ENCODE results near the gene CHRNA9. TPM values are rescaled to one million over a fixed set of nuclear protein-coding genes. Genes with fewer than 3 reads are reported as not detected.

CHRNA9 gene
- total RNA-seq, 2 donors from 2014 or later, result not detected

- H3K4me3 Mint-ChIP-seq, result no peak overlapping the region
- no peaks in the 10 kb centered on the region for H3K4me1 Mint-ChIP-seq
- no peaks in the 10 kb centered on the region for H3K36me3 Mint-ChIP-seq (ENCODE audit: low read depth)
- H3K27me3 Mint-ChIP-seq, result peaks cover 2% of the 10 kb centered on the region
- peaks cover 1% of the 10 kb centered on the region for H3K9me3 Mint-ChIP-seq
- ATAC-seq (replicated peaks), result no peak
- H3K27ac Mint-ChIP-seq, result no peak overlapping the region
These were observed 12.3 kb downstream of the CHRNA9 start for GRCh38 chr4:40347472-40347871.

GRCh38 chr4:40348000-40348399, 12.9 kb downstream of the CHRNA9 start:
- no peaks in the 10 kb centered on the region for H3K27me3 Mint-ChIP-seq
- H3K36me3 Mint-ChIP-seq (ENCODE audit: low read depth), result no peaks in the 10 kb centered on the region
- H3K4me3 Mint-ChIP-seq, result no peak overlapping the region
- no peak for ATAC-seq (replicated peaks)
- no peak overlapping the region for H3K27ac Mint-ChIP-seq
- H3K9me3 Mint-ChIP-seq, result no peaks in the 10 kb centered on the region
- no peaks in the 10 kb centered on the region for H3K4me1 Mint-ChIP-seq

GRCh38 chr4:40349561-40350198, 14.5 kb downstream of the CHRNA9 start:
- peak; percentile 56 for ATAC-seq (replicated peaks)

GRCh38 chr4:40350627-40351227, 15.6 kb downstream of the CHRNA9 start:
- H3K4me1 Mint-ChIP-seq, result no peaks in the 10 kb centered on the region
- H3K9me3 Mint-ChIP-seq, result no peaks in the 10 kb centered on the region
- H3K4me3 Mint-ChIP-seq, result no peak overlapping the region
- H3K27me3 Mint-ChIP-seq, result no peaks in the 10 kb centered on the region
- H3K36me3 Mint-ChIP-seq (ENCODE audit: low read depth), result no peaks in the 10 kb centered on the region
- H3K27ac Mint-ChIP-seq, result no peak overlapping the region
- ATAC-seq (replicated peaks), result no peak

More at GRCh38 chr4:40349561-40350198, 14.5 kb downstream of the CHRNA9 start:
- no peaks in the 10 kb centered on the region for H3K36me3 Mint-ChIP-seq (ENCODE audit: low read depth)
- H3K9me3 Mint-ChIP-seq, result no peaks in the 10 kb centered on the region
- H3K4me3 Mint-ChIP-seq, result no peak overlapping the region
- no peak overlapping the region for H3K27ac Mint-ChIP-seq
- H3K27me3 Mint-ChIP-seq, result no peaks in the 10 kb centered on the region
- H3K4me1 Mint-ChIP-seq, result no peaks in the 10 kb centered on the region

- Mint-ChIP-seq H3K4me3 (no peak overlapping the region), H3K4me1 (no peaks in the 10 kb centered on the region), H3K9me3 (no peaks in the 10 kb centered on the region), H3K27ac (no peak overlapping the region), H3K36me3 (ENCODE audit: low read depth) (no peaks in the 10 kb centered on the region), H3K27me3 (peaks cover 3% of the 10 kb centered on the region)
- ATAC-seq (replicated peaks), result no peak
These were observed 19.0 kb downstream of the CHRNA9 start for GRCh38 chr4:40354158-40354557.

GRCh38 chr4:40355131-40355530, 20.0 kb downstream of the CHRNA9 start:
- Mint-ChIP-seq H3K27ac (no peak overlapping the region), H3K27me3 (peaks cover 3% of the 10 kb centered on the region), H3K4me1 (no peaks in the 10 kb centered on the region), H3K4me3 (no peak overlapping the region), H3K36me3 (ENCODE audit: low read depth) (no peaks in the 10 kb centered on the region), H3K9me3 (no peaks in the 10 kb centered on the region)
- ATAC-seq (replicated peaks), result no peak

GRCh38 chr4:40357738-40358137, 22.6 kb downstream of the CHRNA9 start:
- H3K4me3 Mint-ChIP-seq, result no peak overlapping the region
- H3K27me3 Mint-ChIP-seq, result peaks cover 3% of the 10 kb centered on the region
- H3K4me1 Mint-ChIP-seq, result no peaks in the 10 kb centered on the region
- H3K27ac Mint-ChIP-seq, result no peak overlapping the region
- no peaks in the 10 kb centered on the region for H3K9me3 Mint-ChIP-seq
- H3K36me3 Mint-ChIP-seq (ENCODE audit: low read depth), result no peaks in the 10 kb centered on the region
- ATAC-seq (replicated peaks), result no peak

- Mint-ChIP-seq H3K27ac (no peak overlapping the region), H3K36me3 (ENCODE audit: low read depth) (no peaks in the 10 kb centered on the region), H3K9me3 (no peaks in the 10 kb centered on the region), H3K4me3 (no peak overlapping the region), H3K27me3 (peaks cover 6% of the 10 kb centered on the region), H3K4me1 (no peaks in the 10 kb centered on the region)
- no peak for ATAC-seq (replicated peaks)
These were observed 26.2 kb downstream of the CHRNA9 start for GRCh38 chr4:40361338-40361737.

- no peaks in the 10 kb centered on the region for H3K9me3 Mint-ChIP-seq
- no peaks in the 10 kb centered on the region for H3K36me3 Mint-ChIP-seq (ENCODE audit: low read depth)
These were observed 28.3 kb downstream of the CHRNA9 start for GRCh38 chr4:40363382-40363920.

GRCh38 chr4:40363945-40364344, 28.8 kb downstream of the CHRNA9 start:
- Mint-ChIP-seq H3K27me3 (peaks cover 3% of the 10 kb centered on the region), H3K36me3 (ENCODE audit: low read depth) (no peaks in the 10 kb centered on the region), H3K27ac (no peak overlapping the region), H3K4me1 (no peaks in the 10 kb centered on the region), H3K9me3 (no peaks in the 10 kb centered on the region), H3K4me3 (no peak overlapping the region)
- ATAC-seq (replicated peaks), result no peak

More at GRCh38 chr4:40363382-40363920, 28.3 kb downstream of the CHRNA9 start:
- H3K27ac Mint-ChIP-seq, result no peak overlapping the region
- no peak overlapping the region for H3K4me3 Mint-ChIP-seq
- no peak for ATAC-seq (replicated peaks)
- peaks cover 3% of the 10 kb centered on the region for H3K27me3 Mint-ChIP-seq
- no peaks in the 10 kb centered on the region for H3K4me1 Mint-ChIP-seq

GRCh38 chr4:40365766-40366165, 30.6 kb downstream of the CHRNA9 start:
- no peak for ATAC-seq (replicated peaks)
- no peaks in the 10 kb centered on the region for H3K36me3 Mint-ChIP-seq (ENCODE audit: low read depth)
- H3K27ac Mint-ChIP-seq, result no peak overlapping the region
- H3K4me3 Mint-ChIP-seq, result no peak overlapping the region
- H3K27me3 Mint-ChIP-seq, result peaks cover 3% of the 10 kb centered on the region
- no peaks in the 10 kb centered on the region for H3K9me3 Mint-ChIP-seq
- no peaks in the 10 kb centered on the region for H3K4me1 Mint-ChIP-seq

- Mint-ChIP-seq H3K36me3 (ENCODE audit: low read depth) (no peaks in the 10 kb centered on the region), H3K27ac (no peak overlapping the region), H3K27me3 (peaks cover 3% of the 10 kb centered on the region), H3K4me3 (no peak overlapping the region), H3K4me1 (no peaks in the 10 kb centered on the region), H3K9me3 (no peaks in the 10 kb centered on the region)
- ATAC-seq (replicated peaks), result no peak
These were observed 32.3 kb downstream of the CHRNA9 start for GRCh38 chr4:40367451-40367850.

- no peaks in the 10 kb centered on the region for H3K36me3 Mint-ChIP-seq (ENCODE audit: low read depth)
- no peaks in the 10 kb centered on the region for H3K9me3 Mint-ChIP-seq
- no peaks in the 10 kb centered on the region for H3K4me1 Mint-ChIP-seq
- H3K27ac Mint-ChIP-seq, result no peak overlapping the region
- H3K27me3 Mint-ChIP-seq, result peaks cover 3% of the 10 kb centered on the region
- no peak overlapping the region for H3K4me3 Mint-ChIP-seq
- ATAC-seq (replicated peaks), result peak; percentile 48
These were observed 34.5 kb downstream of the CHRNA9 start for GRCh38 chr4:40369437-40370274.

- Mint-ChIP-seq H3K27ac (no peak overlapping the region), H3K4me1 (no peaks in the 10 kb centered on the region), H3K9me3 (no peaks in the 10 kb centered on the region), H3K36me3 (ENCODE audit: low read depth) (no peaks in the 10 kb centered on the region), H3K27me3 (no peaks in the 10 kb centered on the region), H3K4me3 (no peak overlapping the region)
- ATAC-seq (replicated peaks), result no peak
These were observed 37.5 kb downstream of the CHRNA9 start for GRCh38 chr4:40372651-40373050.

- no peak overlapping the region for H3K27ac Mint-ChIP-seq
- no peaks in the 10 kb centered on the region for H3K4me1 Mint-ChIP-seq
- no peaks in the 10 kb centered on the region for H3K27me3 Mint-ChIP-seq
- no peaks in the 10 kb centered on the region for H3K36me3 Mint-ChIP-seq (ENCODE audit: low read depth)
- H3K9me3 Mint-ChIP-seq, result no peaks in the 10 kb centered on the region
- no peak for ATAC-seq (replicated peaks)
- H3K4me3 Mint-ChIP-seq, result no peak overlapping the region
These were observed 38.5 kb downstream of the CHRNA9 start for GRCh38 chr4:40373636-40374035.
